HG03520 (cell line): Measurements from ENCODE around the gene TRERF1.

ENCODE experiments used
- ATAC-seq: cut with Tn5 transposase; IDR thresholded peaks from one replicate; pipeline ENCODE4 v1.9.1; 2021; ENCODE audit warnings: mild to moderate bottlenecking, moderate library complexity; ENCODE audit not compliant: unreplicated experiment

Gene TRERF1

GRCh38 chr6:42374018-42374669, 77.6 kb downstream of the TRERF1 start:
- no peak for ATAC-seq

DNA sequence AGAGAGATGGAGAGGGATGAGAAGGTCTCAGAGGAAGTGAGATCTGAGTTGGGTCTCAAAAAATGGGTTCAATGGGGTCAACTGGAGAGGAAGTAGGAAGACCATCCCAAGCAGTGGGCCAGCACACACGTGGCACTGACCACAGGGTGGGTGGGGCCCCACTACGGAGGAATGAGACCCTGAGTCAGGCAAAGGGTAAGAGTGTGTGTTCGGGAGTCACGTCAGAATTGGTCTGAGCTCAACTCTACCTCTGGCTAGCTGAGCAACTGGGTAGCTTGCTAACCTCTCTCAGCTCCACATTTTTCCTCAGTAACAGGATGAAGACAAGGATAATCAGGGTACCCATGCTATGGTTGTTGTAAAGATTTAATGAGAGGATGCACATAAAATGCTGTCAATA, 79.0 kb downstream of the TRERF1 start:
- ATAC-seq = no peak

DNA sequence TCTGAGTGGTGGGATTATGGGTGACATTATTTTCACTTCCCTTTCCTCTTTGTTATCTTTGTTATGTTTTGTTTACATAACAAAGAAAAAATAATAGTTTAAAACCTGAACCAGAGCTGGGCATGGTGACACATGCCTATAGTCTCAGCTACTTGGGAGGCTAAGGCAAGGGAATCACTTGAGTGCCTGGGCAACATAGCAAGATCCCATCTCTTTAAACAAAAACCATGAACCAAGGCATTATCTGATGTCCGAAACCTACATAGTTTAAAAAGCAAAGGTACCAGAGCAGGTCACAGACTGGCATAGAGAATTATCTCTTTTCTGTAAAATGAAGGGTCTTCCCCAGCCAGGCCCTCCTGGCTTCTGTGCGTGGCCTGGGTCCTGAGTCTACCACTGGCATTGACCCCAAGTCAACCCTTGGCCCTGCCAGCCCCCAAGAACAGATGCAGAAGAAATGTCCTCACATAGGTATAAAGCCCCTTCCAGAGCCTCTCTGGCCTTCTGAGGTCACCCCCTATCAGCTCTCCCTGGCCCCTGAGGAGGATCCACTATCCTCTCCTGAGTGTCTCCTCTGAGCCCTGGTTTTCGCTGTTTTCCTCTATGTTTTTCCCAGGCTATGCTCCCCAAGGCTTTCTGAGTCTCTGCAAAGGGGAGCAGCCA, 81.3 kb downstream of the TRERF1 start:
- ATAC-seq = no peak

GRCh38 chr6:42369568-42369967, 82.2 kb downstream of the TRERF1 start:
- ATAC-seq = no peak

DNA sequence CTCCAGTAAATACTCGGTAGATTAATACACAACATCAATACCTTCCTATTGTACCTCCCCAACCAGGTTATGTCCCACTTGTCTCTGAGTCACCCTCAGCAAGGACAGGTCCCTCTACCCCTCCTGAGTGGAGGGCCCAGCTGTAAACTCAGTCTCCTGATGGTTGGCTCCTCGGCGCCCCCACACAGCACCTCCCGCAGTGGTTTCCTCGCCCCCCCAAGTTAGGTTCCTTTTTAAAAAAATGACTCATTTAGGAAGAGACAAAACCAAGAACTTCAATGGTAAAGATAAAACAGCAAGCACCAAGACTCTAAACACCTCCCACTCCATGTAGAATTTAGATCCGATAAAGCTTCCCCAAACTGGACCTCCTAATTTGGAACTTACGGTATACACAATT, 83.5 kb downstream of the TRERF1 start:
- ATAC-seq = no peak

GRCh38 chr6:42367353-42368011, 84.2 kb downstream of the TRERF1 start:
- ATAC-seq = peak; percentile 69

GRCh38 chr6:42366999-42367352, 84.8 kb downstream of the TRERF1 start:
- no peak for ATAC-seq

DNA sequence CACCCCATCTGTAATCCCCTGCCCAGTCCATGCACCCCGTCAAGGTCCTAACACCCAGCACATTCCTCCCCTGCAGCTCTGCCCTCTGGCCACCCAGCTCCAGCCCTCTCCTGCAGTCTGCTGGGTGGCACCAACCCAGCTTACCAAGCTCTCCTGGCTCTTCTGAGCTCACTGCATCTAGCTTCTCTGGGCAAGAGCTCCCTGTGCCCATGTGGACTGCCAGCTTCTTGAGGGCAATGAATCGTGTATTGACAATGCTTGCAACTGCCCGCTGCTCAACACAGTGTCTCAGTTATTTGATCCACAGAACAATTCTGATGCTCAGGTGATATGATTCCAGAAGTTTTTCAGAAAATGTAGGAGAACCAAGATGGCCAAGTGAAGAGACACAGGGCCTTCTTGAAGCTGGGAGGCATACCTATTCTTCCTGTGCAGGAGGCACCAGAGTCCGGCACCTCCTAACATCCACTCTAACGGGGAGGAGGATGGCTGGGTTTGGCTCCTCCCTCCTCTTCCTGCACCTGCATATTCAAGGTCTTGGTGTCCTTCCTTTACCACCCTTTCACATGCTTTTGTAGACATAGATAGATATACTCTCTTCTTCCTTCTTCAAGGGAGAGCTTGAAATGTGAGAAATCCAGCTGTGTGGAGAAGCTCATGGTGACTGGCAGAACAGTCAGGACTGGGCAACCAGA, 85.6 kb downstream of the TRERF1 start:
- ATAC-seq = no peak

DNA sequence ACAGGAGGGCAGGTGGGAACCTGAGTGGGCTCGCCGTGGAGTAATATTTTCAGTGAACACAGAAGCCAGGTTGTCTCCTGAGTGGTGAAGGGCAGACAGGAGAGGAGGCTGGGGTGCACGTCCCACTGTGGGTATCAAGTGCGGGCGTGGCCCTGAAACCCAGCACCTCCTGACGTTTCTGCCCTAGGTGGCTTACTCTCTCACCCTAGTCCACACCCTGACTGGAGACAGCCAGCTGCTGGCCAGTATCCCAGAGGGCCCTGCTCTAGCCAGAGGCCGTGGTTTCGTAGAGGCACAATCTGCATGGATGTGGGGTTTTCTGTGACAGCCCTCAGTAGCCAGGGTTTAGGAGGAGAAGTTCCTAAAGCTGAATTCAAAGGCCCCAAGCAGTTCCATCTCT, 86.7 kb downstream of the TRERF1 start:
- no peak for ATAC-seq

DNA sequence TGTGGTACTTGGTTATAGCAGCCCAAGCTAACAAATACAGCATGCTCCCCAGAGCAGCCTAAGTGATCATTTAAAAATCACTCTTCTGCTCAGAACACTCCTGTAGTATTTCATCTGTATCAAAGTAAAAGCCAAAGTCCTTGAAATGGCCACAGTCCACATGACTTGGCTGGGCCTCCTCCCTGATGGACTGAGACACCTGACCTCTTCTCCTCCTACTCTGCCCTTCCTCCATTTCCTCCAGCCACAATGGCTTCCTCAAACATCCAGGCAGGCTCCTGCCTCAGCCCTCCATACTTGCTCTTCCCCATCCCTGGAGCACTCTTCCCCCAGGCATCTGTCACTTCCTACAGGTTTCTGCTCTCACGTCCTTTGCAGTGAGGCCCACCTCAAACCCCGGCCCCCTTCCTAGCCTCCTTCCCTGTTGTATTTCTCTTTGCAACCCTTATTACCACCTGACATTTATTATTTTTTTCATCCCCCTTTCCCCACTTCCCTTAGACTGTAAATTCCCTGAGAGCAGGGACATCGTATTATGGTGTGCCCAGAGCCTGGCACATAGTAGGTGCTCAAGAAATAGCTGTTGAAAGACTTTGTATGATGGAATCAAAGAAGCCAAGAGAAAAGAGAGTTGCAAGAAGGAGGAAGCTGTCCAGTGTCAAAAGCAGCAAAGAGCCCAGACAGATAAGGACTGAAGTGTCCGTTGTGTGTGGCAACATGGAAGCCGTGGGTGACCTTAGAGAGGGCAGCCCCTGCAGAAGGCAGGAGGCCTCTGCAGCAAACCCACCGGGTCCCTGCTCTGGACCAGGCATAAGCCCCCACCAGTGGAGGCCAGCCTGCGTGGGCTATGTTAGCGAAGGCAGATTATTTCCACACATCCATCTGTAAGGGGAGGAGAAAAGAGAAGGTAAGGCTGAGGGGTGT, 87.5 kb downstream of the TRERF1 start:
- ATAC-seq = no peak

DNA sequence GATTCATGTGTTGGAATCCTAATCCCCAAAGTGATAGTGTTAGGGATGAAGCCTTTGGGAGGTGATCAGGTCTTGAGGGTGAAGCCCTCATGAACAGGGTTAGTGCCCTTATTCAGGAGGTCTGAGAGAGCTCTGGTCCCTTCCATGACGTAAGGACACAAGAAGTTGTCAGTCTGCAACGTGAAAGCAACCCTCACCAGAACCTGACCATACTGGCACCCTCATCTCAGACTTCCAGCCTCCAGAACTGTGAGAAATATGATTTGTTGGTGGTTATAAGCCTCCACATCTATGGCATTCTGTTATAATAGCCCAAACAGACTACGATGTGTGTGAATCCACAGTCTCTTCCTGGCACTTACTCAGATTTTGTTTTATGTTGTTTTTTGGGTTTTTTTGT, 90.7 kb downstream of the TRERF1 start:
- no peak for ATAC-seq

GRCh38 chr6:42359021-42359420, 92.7 kb downstream of the TRERF1 start:
- no peak for ATAC-seq

- no peak for ATAC-seq
Observed at GRCh38 chr6:42355416-42355815, 96.3 kb downstream of the TRERF1 start.

- no peak for ATAC-seq
Observed at GRCh38 chr6:42354702-42355101, 97.0 kb downstream of the TRERF1 start.

GRCh38 chr6:42352856-42353564, 98.7 kb downstream of the TRERF1 start:
- ATAC-seq = no peak

DNA sequence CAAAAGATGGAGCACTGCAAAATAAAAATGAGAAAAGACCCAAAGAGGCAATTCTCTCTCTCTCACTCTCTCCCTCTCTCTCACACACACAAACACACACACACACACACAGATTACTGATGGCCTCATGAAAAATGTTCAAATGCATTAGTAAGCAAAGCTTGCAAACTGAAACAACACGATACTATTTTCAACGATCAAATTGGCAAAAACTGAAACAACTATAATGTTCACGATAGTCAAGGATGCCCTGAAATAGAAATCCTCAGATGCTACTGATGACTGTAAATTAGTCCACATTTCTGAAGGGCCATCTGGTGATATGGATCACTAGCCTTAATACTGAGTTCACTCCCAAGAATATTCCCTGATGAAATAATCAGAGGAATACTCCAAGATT, 100.8 kb downstream of the TRERF1 start:
- ATAC-seq = no peak

GRCh38 chr6:42349753-42350511, 101.8 kb downstream of the TRERF1 start:
- no peak for ATAC-seq

DNA sequence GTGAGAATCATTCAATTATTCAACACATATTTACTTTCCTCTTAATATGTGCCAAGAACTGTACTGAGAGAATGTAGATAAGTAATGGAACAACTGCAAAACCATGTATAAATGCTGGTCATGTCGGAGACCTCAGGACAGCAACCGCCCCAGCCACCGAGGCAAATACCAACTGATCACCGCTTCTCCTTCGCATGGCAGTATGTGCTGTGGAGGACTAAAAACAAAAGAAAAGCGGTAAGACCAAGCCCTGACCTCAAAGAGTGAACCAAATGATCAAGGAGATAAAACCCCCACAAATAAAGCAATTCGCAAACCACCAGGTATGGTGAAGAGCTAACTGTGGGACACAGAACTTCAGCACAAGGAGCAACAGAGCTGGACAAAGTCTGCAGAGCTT, 104.3 kb downstream of the TRERF1 start:
- ATAC-seq = no peak

DNA sequence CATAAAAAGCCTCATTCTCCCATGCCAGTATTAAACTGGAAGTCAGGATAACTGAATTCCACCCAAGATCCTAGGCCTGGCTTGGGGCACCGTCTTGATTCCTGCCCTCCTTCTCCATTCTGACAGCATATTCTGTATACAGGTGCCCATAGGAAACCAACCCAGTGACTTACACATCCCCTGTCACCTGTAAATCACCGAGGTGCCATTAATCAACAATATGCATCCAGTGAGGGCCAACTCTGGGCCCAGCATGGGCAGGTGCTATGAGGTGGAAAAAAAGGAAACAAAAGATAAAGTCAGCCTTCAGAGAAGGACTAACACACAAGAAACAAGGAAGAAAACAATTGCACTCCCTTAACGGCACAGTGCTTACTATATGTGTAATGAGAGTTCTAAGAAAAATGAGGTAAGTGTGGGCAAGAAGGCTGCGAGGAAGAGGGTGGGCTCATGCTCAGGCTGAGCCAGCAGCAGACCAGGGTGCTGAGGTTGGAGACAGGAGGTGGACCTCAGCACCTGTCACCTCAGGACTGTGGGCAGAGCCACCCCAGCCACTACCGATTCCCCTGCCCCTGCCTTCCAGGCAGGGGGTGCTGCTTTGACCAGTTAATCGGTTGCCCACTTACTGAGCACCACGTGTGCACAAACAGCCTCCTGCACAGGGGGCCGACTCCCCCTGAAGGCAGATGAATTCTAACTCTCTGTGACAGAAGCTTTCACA, 105.9 kb downstream of the TRERF1 start:
- no peak for ATAC-seq
